ENCODE data around the gene CTCFL.

CTCFL gene

GRCh38 chr20:57460781-57461465 is 64.0 kb downstream of the CTCFL start:
- DNase-seq, result no peak

GRCh38 chr20:57459897-57460296 is 65.0 kb downstream of the CTCFL start:
- DNase-seq, result no peak

- no peak for DNase-seq
Measured at GRCh38 chr20:57459278-57459677, 65.7 kb downstream of the CTCFL start.

GRCh38 chr20:57458400-57459160 is 66.4 kb downstream of the CTCFL start:
- DNase-seq, result no peak

GRCh38 chr20:57457243-57458095 is 67.5 kb downstream of the CTCFL start:
- DNase-seq, result no peak

GRCh38 chr20:57456116-57456515 is 68.8 kb downstream of the CTCFL start:
- no peak for DNase-seq

GRCh38 chr20:57455386-57455785 is 69.6 kb downstream of the CTCFL start:
- no peak for DNase-seq

GRCh38 chr20:57451795-57452661 is 72.9 kb downstream of the CTCFL start:
- DNase-seq, result no peak

GRCh38 chr20:57451431-57451794 is 73.5 kb downstream of the CTCFL start:
- no peak for DNase-seq

- no peak for DNase-seq
Measured at GRCh38 chr20:57450931-57451330, 74.0 kb downstream of the CTCFL start.

GRCh38 chr20:57450419-57450818 is 74.5 kb downstream of the CTCFL start:
- peak; percentile 46 for DNase-seq

GRCh38 chr20:57449398-57450354 is 75.3 kb downstream of the CTCFL start:
- no peak for DNase-seq

- DNase-seq, result no peak
Measured at GRCh38 chr20:57448764-57449354, 76.1 kb downstream of the CTCFL start.
